ENCODE data around the gene MEA1.

MEA1 gene

GRCh38 chr6:42970871-42971612, 42.7 kb downstream of the MEA1 start:
- DNase-seq (ENCODE audit: low read depth) = no peak

- DNase-seq (ENCODE audit: low read depth) = no peak
Measured at GRCh38 chr6:42969934-42970333, 43.8 kb downstream of the MEA1 start.

GRCh38 chr6:42969431-42969830, 44.3 kb downstream of the MEA1 start:
- DNase-seq (ENCODE audit: low read depth) = no peak

- no peak for DNase-seq (ENCODE audit: low read depth)
Measured at GRCh38 chr6:42968783-42969182, 45.0 kb downstream of the MEA1 start.

- no peak for DNase-seq (ENCODE audit: low read depth)
Measured at GRCh38 chr6:42968126-42968701, 45.5 kb downstream of the MEA1 start.

GRCh38 chr6:42967228-42967627, 46.5 kb downstream of the MEA1 start:
- DNase-seq (ENCODE audit: low read depth) = no peak

GRCh38 chr6:42966571-42966970, 47.2 kb downstream of the MEA1 start:
- no peak for DNase-seq (ENCODE audit: low read depth)

- DNase-seq (ENCODE audit: low read depth) = no peak
Measured at GRCh38 chr6:42963855-42964605, 49.7 kb downstream of the MEA1 start.

- DNase-seq (ENCODE audit: low read depth) = no peak
Measured at GRCh38 chr6:42963179-42963854, 50.4 kb downstream of the MEA1 start.

GRCh38 chr6:42962502-42963178, 51.1 kb downstream of the MEA1 start:
- no peak for DNase-seq (ENCODE audit: low read depth)

GRCh38 chr6:42962096-42962495, 51.6 kb downstream of the MEA1 start:
- DNase-seq (ENCODE audit: low read depth) = no peak

Measured in stimulated activated CD8-positive, alpha-beta memory T cell treated with anti-CD3 and anti-CD28 coated beads, Interleukin-4, amount 100 ng/mL, for 24 hours (primary cell).